Measurements from ENCODE around the gene ERMN. TPM values are rescaled to one million over a fixed set of nuclear protein-coding genes. Genes with fewer than 3 reads are reported as not detected.

The ERMN gene
- total RNA-seq, 2 experiments from 2014 or later = 17.3 to 18.0 TPM

DNA sequence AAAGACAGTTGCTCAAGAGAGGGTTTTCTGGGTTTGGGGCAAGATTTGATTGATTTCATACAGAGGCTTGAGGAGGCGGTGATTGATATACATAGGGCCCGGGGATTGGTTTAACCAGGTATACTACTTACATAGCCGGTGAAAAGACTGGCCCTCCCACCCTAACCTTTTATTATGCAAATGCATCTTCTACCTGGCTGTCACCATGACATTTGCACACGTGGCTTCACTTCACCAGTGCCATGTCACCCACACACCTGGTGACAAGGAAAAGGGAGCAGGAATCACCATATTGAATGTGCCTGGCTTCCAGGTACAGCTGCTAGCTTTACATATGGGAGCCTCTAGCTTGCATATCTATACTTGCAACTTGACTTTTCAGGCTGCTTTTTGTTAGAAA is 9.7 kb downstream of the ERMN start:
- Mint-ChIP-seq H3K27ac (no peak overlapping the region), H3K4me1 (ENCODE audit: low read depth) (no peaks in the 10 kb centered on the region), H3K9me3 (no peaks in the 10 kb centered on the region), H3K27me3 (no peaks in the 10 kb centered on the region), H3K4me3 (no peak overlapping the region), H3K36me3 (ENCODE audit: low read depth) (peaks cover 4% of the 10 kb centered on the region)
- DNase-seq (no peak), ATAC-seq (ENCODE audit: poor library complexity) (no peak)
- ChIA-PET POLR2A (no interaction called here), CTCF (interaction anchor here (2.4 kb wide), 1 partner anchor 12 kb away, joined by 7 read pairs; no protein-coding TSS in a partner anchor)
- Histone ChIP-seq H3K9me3 (ENCODE audit: control insufficient read depth in 1 of 2, insufficient read depth in 1 of 2, low read length in 2 of 2) (no peaks in the 10 kb centered on the region), H3K4me1 (ENCODE audit: insufficient read depth, low read length) (no peaks in the 10 kb centered on the region), H3K27me3 (ENCODE audit: control insufficient read depth in 1 of 2, insufficient read depth in 2 of 2, low read length in 2 of 2) (no peaks in the 10 kb centered on the region), H3K36me3 (ENCODE audit: insufficient read depth, low read length) (no peaks in the 10 kb centered on the region), H3K4me3 (ENCODE audit: low read length) (no peak overlapping the region), H3K27ac (ENCODE audit: low read depth in 1 of 2, low read length in 2 of 2) (no peak overlapping the region)
- intact Hi-C loops (cut with DNase I, micrococcal nuclease) = no loop called here
- TF ChIP-seq, protein P1, sequence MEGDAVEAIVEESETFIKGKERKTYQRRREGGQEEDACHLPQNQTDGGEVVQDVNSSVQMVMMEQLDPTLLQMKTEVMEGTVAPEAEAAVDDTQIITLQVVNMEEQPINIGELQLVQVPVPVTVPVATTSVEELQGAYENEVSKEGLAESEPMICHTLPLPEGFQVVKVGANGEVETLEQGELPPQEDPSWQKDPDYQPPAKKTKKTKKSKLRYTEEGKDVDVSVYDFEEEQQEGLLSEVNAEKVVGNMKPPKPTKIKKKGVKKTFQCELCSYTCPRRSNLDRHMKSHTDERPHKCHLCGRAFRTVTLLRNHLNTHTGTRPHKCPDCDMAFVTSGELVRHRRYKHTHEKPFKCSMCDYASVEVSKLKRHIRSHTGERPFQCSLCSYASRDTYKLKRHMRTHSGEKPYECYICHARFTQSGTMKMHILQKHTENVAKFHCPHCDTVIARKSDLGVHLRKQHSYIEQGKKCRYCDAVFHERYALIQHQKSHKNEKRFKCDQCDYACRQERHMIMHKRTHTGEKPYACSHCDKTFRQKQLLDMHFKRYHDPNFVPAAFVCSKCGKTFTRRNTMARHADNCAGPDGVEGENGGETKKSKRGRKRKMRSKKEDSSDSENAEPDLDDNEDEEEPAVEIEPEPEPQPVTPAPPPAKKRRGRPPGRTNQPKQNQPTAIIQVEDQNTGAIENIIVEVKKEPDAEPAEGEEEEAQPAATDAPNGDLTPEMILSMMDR (IDR thresholded peaks at IDR 0.05) = no peak

DNA sequence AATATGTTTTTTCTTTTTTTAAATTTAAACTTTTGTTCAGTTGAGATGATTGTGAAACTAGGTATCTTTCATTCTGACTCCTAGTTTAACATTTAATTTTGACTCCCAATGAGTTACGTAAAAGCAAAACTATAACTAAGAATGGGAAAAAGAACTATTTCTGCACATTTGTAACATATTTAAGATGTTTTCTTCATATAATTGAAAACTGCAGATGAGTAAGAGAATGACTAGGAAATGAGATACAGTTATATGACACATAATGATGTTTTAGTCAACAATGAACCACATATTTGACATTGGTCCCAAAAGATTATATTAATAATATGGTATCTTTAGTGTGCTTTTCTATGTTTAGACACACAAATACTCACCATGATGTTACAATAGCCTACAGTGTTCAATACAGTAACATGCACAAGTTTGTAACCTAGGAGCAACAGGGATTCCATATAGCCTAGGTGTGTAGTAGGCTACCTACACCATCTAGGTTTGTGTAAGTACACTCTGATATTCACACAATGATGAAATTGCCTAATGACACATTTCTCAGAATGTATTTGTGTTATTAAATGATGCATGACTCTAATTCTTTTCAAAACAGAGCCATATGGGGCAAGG is 12.6 kb downstream of the ERMN start:
- intact Hi-C loops (cut with DNase I, micrococcal nuclease) = no loop called here
- H3K4me3 ChIP-seq (ENCODE audit: low read length) = no peak overlapping the region
- Mint-ChIP-seq H3K36me3 (ENCODE audit: low read depth) (no peaks in the 10 kb centered on the region), H3K9me3 (no peaks in the 10 kb centered on the region), H3K4me1 (ENCODE audit: low read depth) (no peaks in the 10 kb centered on the region), H3K27ac (no peak overlapping the region), H3K27me3 (no peaks in the 10 kb centered on the region), H3K4me3 (no peak overlapping the region)
- TF ChIP-seq, protein P1 (IDR thresholded peaks at IDR 0.05) = no peak
- no peaks in the 10 kb centered on the region for H3K4me1 ChIP-seq (ENCODE audit: insufficient read depth, low read length)
- H3K9me3 ChIP-seq (ENCODE audit: control insufficient read depth in 1 of 2, insufficient read depth in 1 of 2, low read length in 2 of 2) = no peaks in the 10 kb centered on the region
- no peak overlapping the region for H3K27ac ChIP-seq (ENCODE audit: low read depth in 1 of 2, low read length in 2 of 2)
- no peak for ATAC-seq (ENCODE audit: poor library complexity)
- POLR2A ChIA-PET = no interaction called here
- CTCF ChIA-PET = no interaction called here
- H3K36me3 ChIP-seq (ENCODE audit: insufficient read depth, low read length) = no peaks in the 10 kb centered on the region
- DNase-seq = no peak
- no peaks in the 10 kb centered on the region for H3K27me3 ChIP-seq (ENCODE audit: control insufficient read depth in 1 of 2, insufficient read depth in 2 of 2, low read length in 2 of 2)

DNA sequence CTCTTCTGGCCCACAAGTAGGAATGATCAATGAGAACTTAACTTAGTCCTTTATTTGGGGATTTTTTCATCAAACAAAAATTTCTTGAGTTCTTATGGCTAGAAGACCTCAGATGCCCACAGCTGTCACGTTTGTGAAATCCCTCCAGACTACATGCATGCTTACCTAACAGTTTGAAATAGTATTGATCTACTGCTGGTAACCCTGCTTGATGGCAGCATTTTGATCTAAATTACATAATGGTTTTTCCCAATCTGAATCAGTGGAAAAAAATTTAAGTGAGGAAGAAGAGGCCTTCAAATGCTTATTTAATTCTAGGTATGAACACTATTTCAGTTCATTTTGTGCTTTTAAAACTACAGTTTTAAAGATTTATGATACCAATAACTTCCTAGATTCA is 13.9 kb downstream of the ERMN start:
- H3K27ac Mint-ChIP-seq = no peak overlapping the region
- H3K4me3 ChIP-seq (ENCODE audit: low read length) = no peak overlapping the region
- no peaks in the 10 kb centered on the region for H3K36me3 Mint-ChIP-seq (ENCODE audit: low read depth)
- H3K4me1 Mint-ChIP-seq (ENCODE audit: low read depth) = peaks cover 9% of the 10 kb centered on the region
- H3K36me3 ChIP-seq (ENCODE audit: insufficient read depth, low read length) = no peaks in the 10 kb centered on the region
- H3K27me3 Mint-ChIP-seq = no peaks in the 10 kb centered on the region
- H3K9me3 Mint-ChIP-seq = no peaks in the 10 kb centered on the region
- TF ChIP-seq, protein P1 (IDR thresholded peaks at IDR 0.05) = no peak
- H3K4me1 ChIP-seq (ENCODE audit: insufficient read depth, low read length) = no peaks in the 10 kb centered on the region
- DNase-seq (no peak), ATAC-seq (ENCODE audit: poor library complexity) (no peak)
- ChIA-PET POLR2A (no interaction called here), CTCF (no interaction called here)
- H3K4me3 Mint-ChIP-seq = no peak overlapping the region
- H3K27me3 ChIP-seq (ENCODE audit: control insufficient read depth in 1 of 2, insufficient read depth in 2 of 2, low read length in 2 of 2) = no peaks in the 10 kb centered on the region
- intact Hi-C loops (cut with DNase I, micrococcal nuclease) = no loop called here
- H3K9me3 ChIP-seq (ENCODE audit: control insufficient read depth in 1 of 2, insufficient read depth in 1 of 2, low read length in 2 of 2) = no peaks in the 10 kb centered on the region
- no peak overlapping the region for H3K27ac ChIP-seq (ENCODE audit: low read depth in 1 of 2, low read length in 2 of 2)

Data from CD4-positive, alpha-beta T cell (primary cell).